IMR-90 (cell line): Measurements from ENCODE around the gene KMT2A. TPM values are rescaled to one million over a fixed set of nuclear protein-coding genes. Genes with fewer than 3 reads are reported as not detected.

Experiments used
- ATAC-seq: fragments of 200-7000 bp; cut with Tn5 transposase; 2 replicates; pipeline ENCODE4 v1.9.1; 2020; ENCODE audit warnings: low read depth, mild to moderate bottlenecking, moderate library complexity
- BruUV-seq: library from RNA; stranded (reverse); fragments of 400-500 nt; replicated peaks from 2 replicates; lab custom pipeline; 2021; lab: Mats Ljungman, UMichigan
- CTCF ChIA-PET: fragments of 300-600 bp; formaldehyde crosslinking; extraction: SDS; loops from one replicate; lab custom pipeline; 2021; ENCODE audit warnings: antibody characterized with exemption; lab: Yijun Ruan, JAX
- POLR2A ChIA-PET: fragments of 300-600 bp; sonication (Branson Sonifier 250); formaldehyde crosslinking; loops from one replicate; lab custom pipeline; 2022; ENCODE audit warnings: antibody characterized with exemption; ENCODE audit not compliant: unreplicated experiment; lab: Charles Lee
- DNase-seq: peaks from one replicate; pipeline ENCODE4 v3.0.0; 2013
- H2AFZ ChIP-seq: replicated peaks from 2 replicates; pipeline ENCODE3; 2013; ENCODE audit warnings: low read length, mild to moderate bottlenecking; ENCODE audit not compliant: poor library complexity
- H2AK5ac ChIP-seq: 2 replicates; pipeline ENCODE4 v1.6.1; 2013; ENCODE audit warnings: low read depth, low read length, inconsistent platforms
- H2AK9ac ChIP-seq: replicated peaks from 2 replicates; pipeline ENCODE3; 2013; ENCODE audit warnings: mild to moderate bottlenecking, low read depth, low read length, moderate library complexity; ENCODE audit not compliant: poor library complexity
- H2BK120ac ChIP-seq: 2 replicates; pipeline ENCODE4 v1.6.1; 2013; ENCODE audit warnings: low read depth, low read length, inconsistent platforms
- H2BK15ac ChIP-seq: 3 replicates; pipeline ENCODE4 v1.6.1; 2013; ENCODE audit warnings: low read depth, low read length, inconsistent platforms
- H2BK20ac ChIP-seq: 2 replicates; pipeline ENCODE4 v1.6.1; 2013; ENCODE audit warnings: low read depth, mild to moderate bottlenecking, inconsistent platforms, low read length, moderate library complexity
- H2BK5ac ChIP-seq: 2 replicates; pipeline ENCODE4 v1.6.1; 2013; ENCODE audit warnings: mild to moderate bottlenecking, low read depth, low read length, inconsistent platforms; ENCODE audit not compliant: poor library complexity, severe bottlenecking
- H3K14ac ChIP-seq: replicated peaks from 2 replicates; pipeline ENCODE4 v1.6.1; 2013; ENCODE audit warnings: low read depth, low read length, inconsistent platforms
- H3K18ac ChIP-seq: 2 replicates; pipeline ENCODE4 v1.6.1; 2013; ENCODE audit warnings: low read depth, low read length, control low read depth
- H3K23ac ChIP-seq: 2 replicates; pipeline ENCODE4 v1.6.1; 2013; ENCODE audit warnings: low read depth, low read length, inconsistent platforms
- H3K27ac ChIP-seq: 2 replicates; pipeline ENCODE4 v1.5.1; 2013; ENCODE audit warnings: mild to moderate bottlenecking, control low read depth, low read length; ENCODE audit not compliant: insufficient read depth
- H3K27me3 ChIP-seq: 2 replicates; pipeline ENCODE4 v1.6.1; 2013; ENCODE audit warnings: low read length; ENCODE audit not compliant: control insufficient read depth, insufficient read depth
- H3K36me3 ChIP-seq: 2 replicates; pipeline ENCODE4 v1.6.1; 2013; ENCODE audit warnings: low read length, mixed read lengths; ENCODE audit not compliant: control insufficient read depth, insufficient read depth
- H3K4ac ChIP-seq: 2 replicates; pipeline ENCODE4 v1.6.1; 2013; ENCODE audit warnings: low read depth, low read length, inconsistent platforms
- H3K4me1 ChIP-seq: 2 replicates; pipeline ENCODE4 v1.6.1; 2013; ENCODE audit warnings: low read length, mixed read lengths; ENCODE audit not compliant: control insufficient read depth, insufficient read depth
- H3K4me2 ChIP-seq: 2 replicates; pipeline ENCODE4 v1.6.1; 2013; ENCODE audit warnings: low read depth, mild to moderate bottlenecking, control low read depth, low read length, moderate library complexity
- H3K4me3 ChIP-seq: 2 replicates; pipeline ENCODE4 v1.5.1; 2013; ENCODE audit warnings: low read depth, mild to moderate bottlenecking, control low read depth, low read length, moderate library complexity; ENCODE audit not compliant: insufficient read depth
- H3K56ac ChIP-seq: 2 replicates; pipeline ENCODE4 v1.6.1; 2013; ENCODE audit warnings: low read length, inconsistent platforms; ENCODE audit not compliant: insufficient read depth; ENCODE audit errors: extremely low read depth
- H3K79me1 ChIP-seq, 2 experiments: 2 replicates each; pipeline ENCODE4 v1.6.1; 2013; ENCODE audit warnings: low read length in 2 of 2, inconsistent platforms in 1 of 2, low read depth in 1 of 2
- H3K9ac ChIP-seq: 2 replicates; pipeline ENCODE4 v1.6.1; 2013; ENCODE audit warnings: low read depth, low read length, control low read depth
- H3K9me1 ChIP-seq: 2 replicates; pipeline ENCODE4 v1.6.1; 2013; ENCODE audit warnings: low read length, inconsistent platforms; ENCODE audit not compliant: insufficient read depth
- H3K9me3 ChIP-seq: 2 replicates; pipeline ENCODE4 v1.6.1; 2013; ENCODE audit warnings: low read length; ENCODE audit not compliant: control insufficient read depth, insufficient read depth
- H4K20me1 ChIP-seq: 2 replicates; pipeline ENCODE4 v1.6.1; 2013; ENCODE audit warnings: low read length, inconsistent platforms; ENCODE audit not compliant: insufficient read depth
- H4K5ac ChIP-seq: 2 replicates; pipeline ENCODE4 v1.6.1; 2013; ENCODE audit warnings: mild to moderate bottlenecking, low read depth, low read length, control low read depth
- H4K8ac ChIP-seq, 2 experiments: 2 replicates each; pipeline ENCODE4 v1.6.1; 2013; ENCODE audit warnings: low read depth in 2 of 2, low read length in 2 of 2, control low read depth in 1 of 2, inconsistent platforms in 1 of 2
- H4K91ac ChIP-seq: 2 replicates; pipeline ENCODE4 v1.6.1; 2013; ENCODE audit warnings: low read depth, low read length, inconsistent platforms; ENCODE audit not compliant: insufficient read depth
- MAFK ChIP-seq: IDR thresholded peaks from 2 replicates; pipeline ENCODE4 v1.6.1; 2012; ENCODE audit warnings: low read depth, low read length, improper control_type of control experiment
- MAZ ChIP-seq: IDR thresholded peaks from 2 replicates; pipeline ENCODE4 v1.6.1; 2012; ENCODE audit warnings: low read depth, mild to moderate bottlenecking, low read length, improper control_type of control experiment, moderate library complexity, borderline replicate concordance
- MXI1 ChIP-seq: IDR thresholded peaks from 2 replicates; pipeline ENCODE4 v1.6.1; 2012; ENCODE audit warnings: low read depth, mild to moderate bottlenecking, low read length, moderate library complexity, borderline replicate concordance
- NFE2L2 ChIP-seq: fragments of 150-350 bp; IDR thresholded peaks from 2 replicates; pipeline ENCODE4 v1.6.1; 2016; ENCODE audit warnings: low read depth, mild to moderate bottlenecking, low read length
- USF2 ChIP-seq: fragments of 150-350 bp; IDR thresholded peaks from 2 replicates; pipeline ENCODE4 v1.6.1; 2017; ENCODE audit warnings: mild to moderate bottlenecking, antibody characterized with exemption, low read length, low read depth
- WGBS, 2 experiments: methylation state at CpG; one replicate each; pipeline versions ENCODE4 v1.1.5 to v1.1.7; 2013; ENCODE audit warnings: missing lambda C conversion rate in 2 of 2; ENCODE audit not compliant: insufficient read length in 1 of 2; ENCODE audit errors: extremely low coverage in 2 of 2; 5-methylcytosine and 5-hydroxymethylcytosine counted together
- dilution Hi-C: fragments of 300-500 bp; cut with HindIII; formaldehyde crosslinking; loops from one replicate; pipeline ENCODE4 v1.14.3; 2018; ENCODE audit warnings: low sequenced_read_pairs; ENCODE audit not compliant: unreplicated experiment
- in situ Hi-C: fragments of 300-500 bp; cut with MboI; formaldehyde crosslinking; loops from 3 replicates; pipeline ENCODE4 v1.14.3; 2019; ENCODE audit warnings: low sequenced_read_pairs, inconsistent platforms, mixed read lengths
- intact Hi-C: fragments of 100-400 bp; cut with micrococcal nuclease; formaldehyde crosslinking; loops from 2 replicates; pipeline ENCODE4 v1.10.0; 2022
- polyA plus RNA-seq, 3 experiments: library from polyadenylated mRNA; depleted of rRNA; stranded (reverse); fragments of >200 nt; gene quantifications; 2 replicates each; pipeline ENCODE4 v1.2.3, GENCODE V29; 2012; ENCODE audit warnings: low replicate concordance in 1 of 3
- total RNA-seq: library from RNA; depleted of rRNA; stranded (reverse); fragments of >200 nt; gene quantifications from 2 replicates; pipeline ENCODE4 v1.2.3, GENCODE V29; 2012

Gene KMT2A
- total and polyA plus RNA-seq, 2 of the 4 experiments (the other 2 are of a cell fraction): 18.2 to 21.1 TPM

- dilution Hi-C loops: no loop called here
- H3K36me3 ChIP-seq: peaks cover 3% of the 10 kb centered on the region
- POLR2A ChIA-PET: no interaction called here
Measured at GRCh38 chr11:118530683-118531596, 94.6 kb downstream of the KMT2A start, which contains the start of gene TMEM25. TSS of gene TMEM25 (plus strand) at chr11:118531192. CDS start at chr11:118531802, 610 bp downstream.

More at GRCh38 chr11:118530683-118531596, 94.6 kb downstream of the KMT2A start, which contains the start of gene TMEM25:
- CTCF ChIA-PET: no interaction called here
- TF ChIP-seq MAZ (peak; percentile 67; the same call in 1 of the 2 replicates), MAFK (no peak), USF2 (0 out of 2 replicates have a peak, but pooled peaks have one; percentile 26), MXI1 (peak; percentile 53; the same call in 1 of the 2 replicates), NFE2L2 (no peak)
- DNase-seq (peak; percentile 32), ATAC-seq (peak; percentile 86)
- Histone ChIP-seq H2AFZ (peak within 1 kb of the TSS; percentile 98), H2AK5ac (peak within 1 kb of the TSS; percentile 53), H2BK5ac (peak within 1 kb of the TSS; percentile 19), H3K23ac (peak within 1 kb of the TSS; percentile 92), H3K4me3 (peak within 1 kb of the TSS; percentile 92), H2BK120ac (peak within 1 kb of the TSS; percentile 70; the same call in 1 of the 2 replicates), H2AK9ac (peak within 1 kb of the TSS; percentile 86), H2BK15ac (no peak within 1 kb of the TSS; the same call in 2 of the 3 replicates), H4K91ac (peak within 1 kb of the TSS; percentile 55), H3K9me3 (no peaks in the 10 kb centered on the region), H3K14ac (peak within 1 kb of the TSS; percentile 79; the same call in 1 of the 2 replicates), H3K79me1 (peaks cover 0 to 24% of the 10 kb centered on the region in 2 experiments; a peak in 3 of 4 replicates), H4K20me1 (no peaks in the 10 kb centered on the region), H2BK20ac (no peak within 1 kb of the TSS; the same call in 1 of the 2 replicates), H3K27ac (peak within 1 kb of the TSS; percentile 32; the same call in 1 of the 2 replicates), H3K9ac (peak within 1 kb of the TSS; percentile 91), H3K56ac (peak within 1 kb of the TSS; percentile 38; the same call in 1 of the 2 replicates), H3K18ac (peak within 1 kb of the TSS; percentile 67; the same call in 1 of the 2 replicates), H4K5ac (peak within 1 kb of the TSS; percentile 88), H4K8ac (peak within 1 kb of the TSS; percentile 34 to 83; a peak in 3 of 4 replicates), H3K4me1 (peaks cover 2% of the 10 kb centered on the region; the same call in 1 of the 2 replicates), H3K4ac (peak within 1 kb of the TSS; percentile 81), H3K27me3 (no peaks in the 10 kb centered on the region), H3K9me1 (no peaks in the 10 kb centered on the region), H3K4me2 (peak within 1 kb of the TSS; percentile 100)
- WGBS, 2 experiments: 0% methylated on average over 43 of the region's 94 CpGs; no CpG with 5 or more reads in 1 of the 2 experiments
- in situ Hi-C loops (no loop called here), intact Hi-C loops (loop anchor here (2.0 kb wide), 1 partner anchor 36 kb away; no protein-coding TSS in a partner anchor)
- no TSS peak for BruUV-seq
